HepG2 (cell line): ENCODE results near the gene PPY. TPM values are rescaled to one million over a fixed set of nuclear protein-coding genes. Genes with fewer than 3 reads are reported as not detected.

ENCODE experiments used
- ATAC-seq: fragments of 200-7000 bp; cut with Tn5 transposase; 3 replicates; pipeline ENCODE4 v1.9.1; 2020; ENCODE audit warnings: mild to moderate bottlenecking, moderate library complexity
- BruUV-seq: library from RNA; stranded (reverse); fragments of 400-500 nt; replicated peaks from 2 replicates; lab custom pipeline; 2021; lab: Mats Ljungman, UMichigan
- CTCF ChIA-PET: fragments of 300-600 bp; formaldehyde crosslinking; extraction: SDS; loops from one replicate; lab custom pipeline; 2021; ENCODE audit warnings: low total read pairs, inconsistent platforms, low intra/inter-chr PET ratio; lab: Yijun Ruan, JAX
- POLR2A ChIA-PET: fragments of 350-600 bp; sonication (Branson Sonifier 250); formaldehyde crosslinking; loops from one replicate; lab custom pipeline; 2020; ENCODE audit warnings: antibody characterized with exemption, inconsistent platforms; lab: Yijun Ruan, JAX
- DNase-seq: peaks from one replicate; pipeline ENCODE4 v3.0.0-alpha.2; 2015; ENCODE audit warnings: low spot score
- FAIRE-seq: peaks from 3 replicates; lab custom pipeline; 2011; peaks lifted over from hg19 to GRCh38; lab: Jason Lieb, UNC
- H2AFZ ChIP-seq: one replicate; pipeline ENCODE4 v1.6.1; 2011; ENCODE audit warnings: low read length, inconsistent platforms
- H3K27ac ChIP-seq: fragments of 300-600 bp; 3 replicates; pipeline ENCODE4 v1.8.0; 2011; ENCODE audit warnings: mixed run types, mild to moderate bottlenecking, mixed read lengths, low read length, inconsistent platforms; ENCODE audit not compliant: insufficient read depth; ENCODE audit errors: extremely low read length
- H3K27me3 ChIP-seq, 2 experiments: fragments of 200-600 bp in 1 of 2; 2 replicates in 1 of 2; 3 replicates in 1 of 2; pipeline versions ENCODE4 v1.6.0 to v1.8.0; 2011; ENCODE audit warnings: low read length in 2 of 2, mild to moderate bottlenecking in 2 of 2, moderate library complexity in 2 of 2, inconsistent platforms in 1 of 2; ENCODE audit not compliant: insufficient read depth in 2 of 2, control insufficient read depth in 1 of 2
- H3K36me3 ChIP-seq, 2 experiments: fragments of 200-600 bp in 1 of 2; replicated peaks in 1 of 2; 2 replicates in 1 of 2; 3 replicates in 1 of 2; pipeline versions ENCODE4 v1.5.1 to v1.8.0; 2011; ENCODE audit warnings: low read length in 2 of 2, inconsistent platforms in 1 of 2; ENCODE audit not compliant: insufficient read depth in 2 of 2, control insufficient read depth in 1 of 2
- H3K4me1 ChIP-seq: 2 replicates; pipeline ENCODE4 v1.5.1; 2012; ENCODE audit warnings: low read length, inconsistent platforms; ENCODE audit not compliant: insufficient read depth
- H3K4me2 ChIP-seq: 2 replicates; pipeline ENCODE4 v1.6.0; 2011; ENCODE audit warnings: low read depth, low read length, inconsistent platforms
- H3K4me3 ChIP-seq, 3 experiments: fragments of 200-600 bp in 1 of 3; sonication (generic), shearing (Covaris generic) in 1 of 3; replicated peaks in 1 of 3; 2 replicates each; pipeline ENCODE4 v1.5.1; 2011 to 2016; ENCODE audit warnings: low read length in 3 of 3, inconsistent platforms in 2 of 3, low read depth in 2 of 3, mild to moderate bottlenecking in 2 of 3, control low read depth in 1 of 3, mixed read lengths in 1 of 3; ENCODE audit not compliant: insufficient read depth in 1 of 3
- H3K79me2 ChIP-seq: one replicate; pipeline ENCODE4 v1.6.1; 2011; ENCODE audit warnings: low read length, inconsistent platforms; ENCODE audit not compliant: insufficient read depth
- H3K9ac ChIP-seq: 2 replicates; pipeline ENCODE4 v1.6.0; 2011; ENCODE audit warnings: mild to moderate bottlenecking, low read depth, low read length, inconsistent platforms; ENCODE audit not compliant: insufficient read depth
- H3K9me3 ChIP-seq: 2 replicates; pipeline ENCODE4 v1.5.1; 2012; ENCODE audit warnings: mild to moderate bottlenecking, low read length
- H4K20me1 ChIP-seq: 2 replicates; pipeline ENCODE4 v1.6.0; 2011; ENCODE audit warnings: inconsistent platforms, mild to moderate bottlenecking, low read length, moderate library complexity; ENCODE audit not compliant: insufficient read depth
- DPF2 ChIP-seq: sonication (generic); formaldehyde crosslinking; IDR thresholded peaks from 2 replicates; pipeline ENCODE4 v1.4.0; 2020; ENCODE audit warnings: mild to moderate bottlenecking, low read depth, missing genetic modification reagents, borderline replicate concordance
- ZNF235 ChIP-seq: sonication (generic); formaldehyde crosslinking; IDR thresholded peaks from 2 replicates; pipeline ENCODE4 v1.8.1; 2023; ENCODE audit warnings: mild to moderate bottlenecking, missing genetic modification reagents, borderline replicate concordance
- WGBS: methylation state at CpG from one replicate; pipeline ENCODE4 v1.1.6; 2017; ENCODE audit warnings: low lambda C conversion rate; 5-methylcytosine and 5-hydroxymethylcytosine counted together
- in situ Hi-C: cut with HindIII; loops from 2 replicates; pipeline ENCODE4 v1.10.0; 2017; ENCODE audit warnings: low pct_unique_long_range_greater_than_20kb; ENCODE audit not compliant: extremely low pct_ligation_motif_present
- intact Hi-C: fragments of 100-400 bp; cut with micrococcal nuclease; formaldehyde crosslinking; loops from one replicate; pipeline ENCODE4 v1.10.0; 2022; ENCODE audit not compliant: unreplicated experiment
- polyA plus RNA-seq, 8 experiments: library from polyadenylated mRNA; depleted of rRNA in 3 of 8; stranded (reverse) in 7 of 8; unstranded in 1 of 8; fragments of >200 nt; fragmentation: Illumina TruSeq in 4 of 8; extraction: Trizol in 4 of 8; gene quantifications; 2 replicates each; pipeline versions ENCODE4 v1.2.1 to v1.2.3, GENCODE V29; 2011 to 2016; ENCODE audit warnings: low read depth in 4 of 8, missing spikeins in 1 of 8, mixed read lengths in 1 of 8; ENCODE audit not compliant: insufficient read depth in 1 of 8
- total RNA-seq, 5 experiments: library from RNA; depleted of rRNA; stranded (reverse); fragments of >200 nt; fragmentation: Illumina TruSeq; extraction: Trizol; gene quantifications; 2 replicates each; pipeline ENCODE4 v1.2.3, GENCODE V29; 2016; ENCODE audit warnings: low read depth in 1 of 5
- TF ChIP-seq, protein P1 (sequence below): IDR thresholded peaks from 2 replicates; pipeline ENCODE4 v1.6.1; 2018; ENCODE audit warnings: missing genetic modification reagents, mild to moderate bottlenecking, missing compliant biosample characterization
- TF ChIP-seq, protein P2 (sequence below): sonication (generic); formaldehyde crosslinking; IDR thresholded peaks from 2 replicates; pipeline ENCODE4 v1.5.0; 2020; ENCODE audit warnings: missing genetic modification reagents, mild to moderate bottlenecking, borderline replicate concordance

The PPY gene
- total and polyA plus RNA-seq, 2 of the 13 experiments (the other 11 are each of a cell fraction or from before 2014, with no cell fraction given): not detected

DNA sequence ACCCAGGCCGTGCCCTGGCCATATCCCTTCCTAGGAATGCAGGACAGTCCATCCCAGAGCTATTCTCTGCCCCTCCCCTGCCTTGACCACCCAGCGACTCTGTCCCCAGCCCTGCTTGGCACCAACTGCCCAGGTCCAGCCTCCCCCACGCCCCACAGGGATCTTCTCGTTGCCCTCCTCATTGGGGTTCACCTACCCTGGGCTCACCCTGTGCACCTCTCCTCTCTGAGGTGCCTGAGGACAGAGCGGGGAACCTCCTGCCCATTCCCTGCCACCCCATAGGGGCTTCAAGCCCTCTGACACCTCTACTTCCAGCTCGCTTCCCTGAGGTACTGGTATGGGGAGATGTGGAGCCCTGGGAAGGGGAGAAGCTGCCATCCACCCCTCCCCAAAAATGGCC lies 28.7 kb downstream of the PPY start:
- no peak overlapping the region for H3K4me2 ChIP-seq
- H3K9me3 ChIP-seq: no peaks in the 10 kb centered on the region
- H3K9ac ChIP-seq: no peak overlapping the region
- ATAC-seq (no peak), FAIRE-seq (no peak), DNase-seq (no peak)
- CTCF ChIA-PET: no interaction called here
- POLR2A ChIA-PET: no interaction called here
- H3K4me3 ChIP-seq: no peak overlapping the region
- intact Hi-C loops: no loop called here
- no peak overlapping the region for H2AFZ ChIP-seq
- WGBS: 13% methylated on average over 5 of the region's 6 CpGs
- TF ChIP-seq DPF2 (CRISPR knock-in tag) (no peak), ZNF235 (CRISPR knock-in tag) (no peak)
- TF ChIP-seq, protein P1, sequence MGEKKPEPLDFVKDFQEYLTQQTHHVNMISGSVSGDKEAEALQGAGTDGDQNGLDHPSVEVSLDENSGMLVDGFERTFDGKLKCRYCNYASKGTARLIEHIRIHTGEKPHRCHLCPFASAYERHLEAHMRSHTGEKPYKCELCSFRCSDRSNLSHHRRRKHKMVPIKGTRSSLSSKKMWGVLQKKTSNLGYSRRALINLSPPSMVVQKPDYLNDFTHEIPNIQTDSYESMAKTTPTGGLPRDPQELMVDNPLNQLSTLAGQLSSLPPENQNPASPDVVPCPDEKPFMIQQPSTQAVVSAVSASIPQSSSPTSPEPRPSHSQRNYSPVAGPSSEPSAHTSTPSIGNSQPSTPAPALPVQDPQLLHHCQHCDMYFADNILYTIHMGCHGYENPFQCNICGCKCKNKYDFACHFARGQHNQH (CRISPR knock-in tag): no peak
- TF ChIP-seq, protein P2, sequence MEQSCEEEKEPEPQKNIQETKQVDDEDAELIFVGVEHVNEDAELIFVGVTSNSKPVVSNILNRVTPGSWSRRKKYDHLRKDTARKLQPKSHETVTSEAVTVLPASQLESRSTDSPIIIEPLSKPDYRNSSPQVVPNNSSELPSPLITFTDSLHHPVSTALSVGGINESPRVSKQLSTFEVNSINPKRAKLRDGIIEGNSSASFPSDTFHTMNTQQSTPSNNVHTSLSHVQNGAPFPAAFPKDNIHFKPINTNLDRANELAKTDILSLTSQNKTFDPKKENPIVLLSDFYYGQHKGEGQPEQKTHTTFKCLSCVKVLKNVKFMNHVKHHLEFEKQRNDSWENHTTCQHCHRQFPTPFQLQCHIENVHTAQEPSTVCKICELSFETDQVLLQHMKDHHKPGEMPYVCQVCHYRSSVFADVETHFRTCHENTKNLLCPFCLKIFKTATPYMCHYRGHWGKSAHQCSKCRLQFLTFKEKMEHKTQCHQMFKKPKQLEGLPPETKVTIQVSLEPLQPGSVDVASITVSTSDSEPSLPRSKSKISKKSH (CRISPR knock-in tag): no peak
- no peaks in the 10 kb centered on the region for H3K4me1 ChIP-seq
- no TSS peak for BruUV-seq
- H3K36me3 ChIP-seq: no peaks in the 10 kb centered on the region
- in situ Hi-C loops: no loop called here
- no peaks in the 10 kb centered on the region for H3K79me2 ChIP-seq
- H4K20me1 ChIP-seq: no peaks in the 10 kb centered on the region
- H3K27ac ChIP-seq: no peak overlapping the region
- peaks cover 4 to 68% of the 10 kb centered on the region in 2 experiments; a peak in 4 of 5 replicates for H3K27me3 ChIP-seq
